NCI-H2227 (cell line): ENCODE results near the gene TMEM169.
"Not testable (repeated sequence)": the region's sequence is repeated elsewhere in the genome, so short reads cannot be mapped to it uniquely, and the experiment has no call there.

Experiments
- DNase-seq: peaks from one replicate; lab custom pipeline; 2025; ENCODE audit not compliant: unreplicated experiment; lab: John Stamatoyannopoulos, UW

TMEM169 gene

DNA sequence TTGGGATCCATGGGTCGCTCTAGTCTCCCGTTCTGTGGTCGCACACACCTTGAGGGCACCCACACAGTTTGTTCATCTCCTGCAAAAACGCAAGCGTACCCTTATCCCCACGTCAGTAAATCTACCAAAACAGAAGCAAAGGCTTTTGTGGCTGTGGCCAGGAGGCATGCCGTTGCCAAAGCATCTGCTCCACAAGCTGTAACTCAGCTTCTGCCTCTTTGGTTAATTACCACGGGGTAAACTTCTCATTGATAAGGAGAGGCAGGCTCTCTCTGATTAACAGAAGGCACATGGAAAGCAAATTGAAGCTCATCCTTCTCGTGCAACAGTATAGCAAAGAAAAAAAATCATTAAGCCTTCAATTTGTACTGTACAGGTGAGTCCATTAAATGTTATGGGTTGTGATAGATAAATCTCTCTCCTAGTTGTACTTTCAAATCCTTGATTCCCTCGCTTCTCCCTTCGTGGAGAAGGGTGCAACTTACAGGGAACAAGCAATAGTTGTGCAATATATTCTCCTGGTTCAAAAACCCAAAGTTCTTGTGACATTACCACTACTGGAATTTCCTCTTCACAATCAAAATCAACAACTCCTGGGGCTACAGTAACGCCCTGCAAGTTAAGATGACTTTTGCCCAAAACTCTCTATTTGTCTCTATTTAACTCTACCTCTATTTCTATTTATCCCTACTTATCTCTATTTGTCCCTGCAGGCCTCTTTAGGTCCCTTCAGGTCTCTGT lies 10.4 kb upstream of the TMEM169 start:
- no peak for DNase-seq

DNA sequence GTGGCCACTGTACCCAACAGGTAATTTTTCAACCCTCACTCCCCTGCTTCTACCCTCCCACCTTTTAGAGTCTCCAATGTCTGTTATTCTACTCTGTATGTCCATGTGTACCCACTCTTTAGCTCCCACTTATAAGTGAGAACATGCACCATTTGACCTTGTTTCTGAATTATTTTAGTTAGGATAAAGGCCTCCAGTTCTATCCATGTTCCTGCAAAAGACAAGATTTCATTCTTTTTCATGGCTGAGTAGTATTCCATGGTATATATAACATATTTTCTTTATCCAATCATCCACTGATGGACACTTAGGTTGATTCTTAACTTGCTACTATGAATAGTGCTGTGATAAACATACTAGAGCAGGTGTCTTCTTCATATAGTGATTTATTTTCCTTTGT lies 9.2 kb upstream of the TMEM169 start:
- DNase-seq: no peak

DNA sequence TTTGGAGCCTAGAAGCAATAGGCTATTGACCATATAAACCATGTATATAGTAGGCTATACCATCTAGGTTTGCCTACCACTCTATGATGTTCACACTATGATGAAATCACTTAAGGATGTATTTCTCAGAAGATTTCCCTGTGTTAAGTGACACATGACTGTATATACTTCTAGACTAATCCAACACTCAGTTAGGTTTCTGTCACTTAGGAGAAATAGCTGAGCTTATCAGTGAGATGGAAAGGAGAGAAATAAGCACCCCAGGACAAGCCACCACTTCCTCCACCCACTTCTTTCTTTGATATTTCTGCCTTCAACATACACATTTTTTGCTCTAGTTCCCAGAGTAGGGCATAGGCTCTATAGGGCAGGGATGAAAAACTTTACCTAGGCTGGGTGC lies 7.9 kb upstream of the TMEM169 start:
- DNase-seq: no peak

GRCh38 chr2:216074380-216074779 lies 7.3 kb upstream of the TMEM169 start:
- no peak for DNase-seq

DNA sequence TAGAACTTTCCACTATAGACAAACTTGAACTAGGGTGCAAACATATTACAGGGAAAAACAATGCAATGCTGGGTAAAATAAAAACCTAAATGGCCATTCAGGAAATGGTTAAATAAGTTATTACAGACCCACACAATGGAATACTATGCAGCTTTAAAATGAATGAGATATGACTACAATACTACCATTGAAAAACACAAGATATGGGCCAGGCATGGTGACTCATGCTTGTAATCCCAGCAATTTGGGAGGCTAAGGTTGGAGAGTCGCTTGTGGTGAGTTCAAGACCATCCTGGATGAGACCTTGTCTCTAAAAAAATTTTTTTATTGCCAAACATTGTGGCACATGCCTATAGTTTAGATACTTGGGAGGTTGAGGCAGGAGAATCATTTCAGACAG lies 6.9 kb upstream of the TMEM169 start:
- no peak for DNase-seq

DNA sequence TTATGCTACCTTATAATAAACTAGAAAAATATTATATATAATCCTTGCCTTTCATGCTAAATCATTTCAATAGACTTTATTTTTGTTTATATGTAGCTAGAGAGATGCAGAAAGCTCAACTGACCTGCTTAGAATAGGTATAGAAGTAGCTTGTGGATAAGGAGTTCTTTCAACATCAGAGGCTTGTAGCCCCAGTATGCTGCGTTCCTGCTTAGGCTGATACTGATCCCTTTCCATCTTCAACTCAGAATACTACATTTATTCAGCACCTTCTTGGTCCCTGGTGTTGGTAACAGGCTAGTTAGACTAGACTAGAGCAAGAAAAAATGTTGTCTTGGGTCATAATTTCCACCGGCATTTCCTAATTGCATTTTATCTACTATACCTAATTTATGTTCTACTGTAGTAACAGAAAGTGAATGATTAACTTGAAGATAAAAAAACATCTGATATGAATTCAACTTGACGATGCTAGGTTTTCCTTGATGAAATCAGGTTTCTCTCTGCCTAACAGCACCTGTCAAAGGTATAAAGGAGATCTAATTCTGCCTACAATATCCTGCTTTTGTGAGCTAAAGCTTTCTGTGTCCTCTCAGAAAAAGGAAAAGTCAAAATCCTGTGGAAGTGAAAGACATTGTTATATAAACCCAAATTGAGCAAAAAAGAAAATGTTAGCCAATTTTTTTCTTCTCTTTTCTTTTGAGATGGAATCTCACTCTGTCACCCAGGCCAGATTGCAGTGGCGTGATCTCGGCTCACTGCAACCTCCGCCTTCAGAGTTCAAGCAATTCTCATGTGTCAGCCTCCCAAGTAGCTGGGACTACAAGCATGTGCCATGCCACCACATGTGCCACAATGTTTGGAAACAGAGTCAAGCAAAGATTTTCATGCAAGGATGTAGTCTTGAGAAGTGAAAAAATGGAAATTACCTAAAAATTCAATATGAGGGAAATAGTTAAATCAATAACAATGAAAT lies 5.9 kb upstream of the TMEM169 start:
- DNase-seq: no peak

GRCh38 chr2:216078776-216079175 lies 2.9 kb upstream of the TMEM169 start:
- no peak for DNase-seq

GRCh38 chr2:216080048-216080447 lies 1.7 kb upstream of the TMEM169 start:
- not testable (repeated sequence) for DNase-seq

- no peak for DNase-seq
Observed at GRCh38 chr2:216081012-216081411, 707 bp upstream of the TMEM169 start.

- peak; percentile 58 for DNase-seq
Observed at GRCh38 chr2:216082117-216082711, 495 bp downstream of the TMEM169 start.

GRCh38 chr2:216082805-216083204 lies 1.1 kb downstream of the TMEM169 start:
- DNase-seq: peak; percentile 63

DNA sequence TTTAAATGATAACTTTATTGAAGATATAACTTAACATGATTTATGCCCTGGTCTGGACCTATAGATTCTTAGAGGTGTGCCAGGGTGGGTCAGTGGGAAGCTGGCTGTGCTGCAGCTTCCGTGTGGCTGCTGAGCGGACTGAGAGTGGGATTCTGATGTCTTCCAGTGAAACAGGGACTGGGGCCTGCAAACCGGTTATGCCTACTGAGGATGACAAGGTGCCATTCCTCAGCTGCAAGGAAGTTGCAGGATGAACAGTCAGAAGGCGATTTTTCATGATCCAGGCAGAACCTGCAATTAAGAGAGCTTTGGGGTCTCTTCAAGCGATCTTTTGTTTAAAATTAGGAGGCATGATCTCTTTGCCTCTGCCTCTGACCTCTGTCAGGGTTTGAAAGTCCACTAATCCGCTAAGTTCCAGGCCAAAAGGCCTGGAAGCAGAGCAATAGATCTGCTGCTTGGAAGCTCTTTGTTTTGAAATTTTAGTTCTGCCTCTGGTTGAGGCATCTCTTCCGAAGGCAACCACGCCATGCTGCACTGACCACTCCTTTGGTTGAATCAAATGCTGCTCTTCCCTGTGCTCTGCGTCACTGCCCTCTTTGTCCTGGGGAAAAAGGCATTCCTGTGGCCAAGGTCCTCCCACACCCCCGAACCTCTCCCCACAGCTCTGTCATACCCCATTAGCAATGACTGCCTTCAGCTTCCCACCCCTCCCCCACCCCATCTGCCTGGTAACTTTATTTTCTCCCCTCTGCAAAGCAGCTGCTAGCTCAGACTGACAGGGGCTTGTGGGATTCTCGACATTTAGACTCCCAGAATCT lies 2.0 kb downstream of the TMEM169 start:
- peak; percentile 67 for DNase-seq

DNA sequence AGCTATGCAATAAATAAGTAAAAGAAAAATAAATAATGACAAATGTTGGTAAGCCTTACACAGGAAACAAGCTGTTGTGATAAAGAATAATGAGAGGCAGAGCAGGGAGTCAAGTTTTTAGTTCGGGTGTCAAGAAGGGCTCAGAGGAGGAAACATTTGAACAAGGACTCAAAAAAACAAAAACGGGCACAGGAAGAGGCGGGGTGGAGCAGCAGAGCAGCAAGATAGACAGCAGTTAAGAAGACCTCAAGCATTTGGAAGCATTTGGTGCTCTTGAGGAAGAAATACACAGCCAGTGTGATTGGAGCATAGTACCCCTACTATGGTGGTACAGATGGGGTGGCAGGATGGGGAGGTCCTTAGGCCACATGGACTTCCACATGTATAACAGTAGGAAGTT lies 2.8 kb downstream of the TMEM169 start:
- peak; percentile 21 for DNase-seq

DNA sequence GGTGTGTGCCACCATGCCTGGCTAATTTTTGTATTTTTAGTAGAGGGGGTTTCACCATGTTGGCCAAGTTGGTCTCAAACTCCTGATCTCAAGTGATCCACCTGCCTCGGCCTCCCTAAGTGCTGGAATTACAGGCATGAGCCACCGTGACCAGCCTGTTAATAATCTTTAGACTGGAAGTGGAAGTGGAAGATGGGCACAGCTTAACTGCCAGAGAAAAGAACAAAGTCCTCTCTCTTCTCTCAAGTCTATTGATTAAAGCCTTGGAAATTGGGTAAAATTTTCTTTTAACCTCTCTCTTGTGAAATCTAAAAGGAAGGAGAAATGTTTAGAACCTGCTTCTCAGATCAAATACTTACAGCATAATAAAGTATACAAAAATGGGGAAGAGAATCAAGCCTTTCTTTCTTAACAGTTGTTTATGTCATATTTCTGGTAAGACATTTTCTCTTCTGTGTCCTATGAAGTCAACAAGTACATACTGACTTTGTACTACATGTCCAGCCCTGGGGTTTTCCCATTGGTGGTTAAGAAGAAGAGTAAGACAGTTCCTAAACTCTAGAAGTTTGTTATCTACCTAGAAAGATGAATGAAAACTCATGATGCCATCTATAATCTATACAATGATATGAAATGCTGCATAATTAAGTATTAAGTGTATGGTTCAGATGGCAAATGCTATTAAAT lies 4.6 kb downstream of the TMEM169 start:
- no peak for DNase-seq

DNA sequence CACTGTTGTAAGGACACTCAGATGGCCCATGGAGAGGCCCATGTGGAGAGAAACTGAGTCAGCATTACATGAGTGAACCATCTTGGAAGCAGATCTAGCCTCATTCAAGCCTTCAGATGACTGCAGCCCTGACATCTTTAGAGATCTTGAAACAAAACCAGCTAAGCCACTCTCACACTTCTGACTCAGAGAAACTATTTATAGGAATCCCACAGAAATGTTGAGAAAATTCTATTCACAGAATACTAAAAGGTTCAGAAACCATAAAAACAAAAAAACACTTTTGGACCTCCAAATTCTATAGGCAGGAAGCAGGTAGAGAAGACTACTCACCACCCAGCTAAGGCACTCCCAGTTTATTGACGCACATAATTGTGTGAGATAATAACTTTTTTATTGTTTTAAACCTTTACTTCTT lies 8.7 kb downstream of the TMEM169 start:
- no peak for DNase-seq

DNA sequence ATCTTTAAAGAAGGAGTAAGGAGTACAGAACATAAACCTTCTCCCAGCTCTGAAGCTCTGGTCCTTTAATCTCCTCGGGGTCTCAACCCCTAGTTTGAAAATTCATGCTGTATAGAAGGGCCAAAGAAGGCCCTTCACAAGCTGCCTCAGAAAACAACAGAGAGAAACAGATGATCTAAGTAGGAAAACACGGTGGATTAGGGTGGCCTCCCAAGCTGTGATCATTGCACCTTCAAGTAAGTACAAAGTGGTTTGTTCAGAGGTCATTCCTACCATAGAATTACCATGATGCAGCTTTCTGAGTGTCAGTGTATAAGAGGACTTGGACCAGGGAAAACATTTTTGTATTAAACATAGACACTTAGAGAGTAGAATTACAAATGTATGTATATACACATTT lies 10.9 kb downstream of the TMEM169 start:
- DNase-seq: no peak

DNA sequence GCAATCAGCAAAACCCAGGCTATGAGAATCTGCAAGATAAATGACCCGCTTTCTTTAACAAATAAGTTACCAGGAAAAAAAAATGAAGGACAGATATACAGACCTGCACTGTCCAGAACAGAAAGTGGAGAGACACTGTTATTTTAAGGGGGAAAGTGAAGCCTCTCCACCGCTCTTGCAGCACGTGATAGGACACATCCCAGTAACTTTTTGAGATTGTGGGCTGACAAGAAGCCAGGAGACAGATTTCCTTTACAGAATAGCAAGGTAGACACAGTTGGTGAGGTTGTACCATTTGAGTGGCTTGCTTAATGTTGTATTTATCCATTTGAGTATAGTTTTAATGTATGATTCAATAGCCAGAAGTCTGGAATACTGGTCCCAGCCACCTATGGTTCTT lies 13.0 kb downstream of the TMEM169 start:
- no peak for DNase-seq

- no peak for DNase-seq
Observed at GRCh38 chr2:216098421-216099334, 17.0 kb downstream of the TMEM169 start.

DNA sequence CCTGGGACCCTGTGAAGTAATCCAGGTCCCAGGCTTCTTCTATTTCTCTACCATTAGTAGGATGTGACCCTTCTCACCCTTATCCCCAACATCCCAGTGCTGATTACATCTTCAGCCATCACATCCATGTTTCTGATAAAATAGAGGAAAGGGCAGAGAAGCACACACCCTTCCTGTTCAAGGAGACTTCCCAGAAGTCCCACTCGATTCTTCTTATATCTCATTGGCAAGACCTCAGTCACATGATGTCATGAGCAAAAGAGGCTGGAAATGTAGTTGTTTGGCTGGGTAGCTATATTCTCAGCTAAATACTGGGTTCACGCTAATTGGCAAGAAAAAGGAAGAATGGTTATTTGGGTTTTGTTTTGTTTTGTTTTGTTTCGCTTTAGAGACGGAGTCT lies 19.4 kb downstream of the TMEM169 start:
- DNase-seq: no peak
